Stimulated activated CD4-positive, alpha-beta T cell treated with anti-CD3 and anti-CD28 coated beads, Interleukin-12 subunit alpha, Interleukin-12 subunit beta, amount 100 ng/mL, for 4 hours (primary cell): ENCODE results near the gene SLC2A4RG.
"Not testable (repeated sequence)": the region's sequence is repeated elsewhere in the genome, so short reads cannot be mapped to it uniquely, and the experiment has no call there.

Experiments
- DNase-seq: peaks from one replicate; pipeline ENCODE4 v3.0.0-alpha.2; 2020

The SLC2A4RG gene

GRCh38 chr20:63758152-63758551, 18.6 kb downstream of the SLC2A4RG start:
- DNase-seq = no peak

- no peak for DNase-seq
These were observed 19.9 kb downstream of the SLC2A4RG start for GRCh38 chr20:63759377-63759901.

- no peak for DNase-seq
These were observed 25.7 kb downstream of the SLC2A4RG start for GRCh38 chr20:63765082-63765873.

- DNase-seq = no peak
These were observed 26.3 kb downstream of the SLC2A4RG start for GRCh38 chr20:63765902-63766301.

GRCh38 chr20:63766695-63767426, 27.3 kb downstream of the SLC2A4RG start:
- no peak for DNase-seq

- no peak for DNase-seq
These were observed 27.9 kb downstream of the SLC2A4RG start for GRCh38 chr20:63767456-63767855.

GRCh38 chr20:63767886-63768285, 28.3 kb downstream of the SLC2A4RG start:
- no peak for DNase-seq

- DNase-seq = no peak
These were observed 29.3 kb downstream of the SLC2A4RG start for GRCh38 chr20:63768591-63769515.

- DNase-seq = no peak
These were observed 30.4 kb downstream of the SLC2A4RG start for GRCh38 chr20:63769891-63770474.

- no peak for DNase-seq
These were observed 31.6 kb downstream of the SLC2A4RG start for GRCh38 chr20:63771046-63771707.

GRCh38 chr20:63772781-63773518, 33.4 kb downstream of the SLC2A4RG start:
- no peak for DNase-seq

- DNase-seq = no peak
These were observed 34.1 kb downstream of the SLC2A4RG start for GRCh38 chr20:63773571-63774241.

- DNase-seq = no peak
These were observed 34.7 kb downstream of the SLC2A4RG start for GRCh38 chr20:63774306-63774705.

GRCh38 chr20:63775096-63775978, 35.8 kb downstream of the SLC2A4RG start:
- peak; percentile 32 for DNase-seq

- DNase-seq = not testable (repeated sequence)
These were observed 37.3 kb downstream of the SLC2A4RG start for GRCh38 chr20:63776875-63777274.

GRCh38 chr20:63777614-63778013, 38.0 kb downstream of the SLC2A4RG start:
- DNase-seq = no peak

GRCh38 chr20:63778034-63778752, 38.6 kb downstream of the SLC2A4RG start:
- DNase-seq = no peak

- no peak for DNase-seq
These were observed 39.3 kb downstream of the SLC2A4RG start for GRCh38 chr20:63778857-63779256.

- DNase-seq = no peak
These were observed 41.6 kb downstream of the SLC2A4RG start for GRCh38 chr20:63781181-63781580.
